ENCODE measurements around the gene C3AR1.

The C3AR1 gene

GRCh38 chr12:8057306-8057705 is 8.9 kb downstream of the C3AR1 start:
- no peak overlapping the region for H3K4me3 ChIP-seq
- no peak overlapping the region for H3K27ac ChIP-seq

GRCh38 chr12:8054816-8055215 is 11.3 kb downstream of the C3AR1 start:
- no peak for DNase-seq (ENCODE audit: low spot score)
- H3K4me3 ChIP-seq: no peak overlapping the region
- TF ChIP-seq CTCF (IDR thresholded peaks at IDR 0.05): no peak
- no peak overlapping the region for H3K27ac ChIP-seq

More at GRCh38 chr12:8057306-8057705, 8.9 kb downstream of the C3AR1 start:
- no peak for DNase-seq (ENCODE audit: low spot score)
- no peak for TF ChIP-seq CTCF (IDR thresholded peaks at IDR 0.05)

- no peak for DNase-seq (ENCODE audit: low spot score)
- Histone ChIP-seq H3K27ac (peak overlapping the region in 1 of 2 donors; percentile 31), H3K4me3 (no peak overlapping the region)
- no peak for TF ChIP-seq CTCF (IDR thresholded peaks at IDR 0.05)
Observed at GRCh38 chr12:8052679-8053078, 13.5 kb downstream of the C3AR1 start.

GRCh38 chr12:8050600-8051250 is 15.4 kb downstream of the C3AR1 start:
- H3K4me3 ChIP-seq: no peak overlapping the region
- TF ChIP-seq CTCF (IDR thresholded peaks at IDR 0.05): no peak
- no peak for DNase-seq (ENCODE audit: low spot score)
- peak overlapping the region in 1 of 2 donors; percentile 13 for H3K27ac ChIP-seq

- Histone ChIP-seq H3K4me3 (no peak overlapping the region), H3K27ac (no peak overlapping the region)
- no peak for TF ChIP-seq CTCF (IDR thresholded peaks at IDR 0.05)
- DNase-seq (ENCODE audit: low spot score): no peak
Observed at GRCh38 chr12:8048906-8049305, 17.3 kb downstream of the C3AR1 start.

- Histone ChIP-seq H3K4me3 (no peak overlapping the region), H3K27ac (no peak overlapping the region)
- no peak for TF ChIP-seq CTCF (IDR thresholded peaks at IDR 0.05)
- DNase-seq (ENCODE audit: low spot score): no peak
Observed at GRCh38 chr12:8047842-8048241, 18.3 kb downstream of the C3AR1 start.

Data from coronary artery (tissue), 2 donors.